ENCODE data around the gene PAEP.
"Not testable (repeated sequence)": the region's sequence is repeated elsewhere in the genome, so short reads cannot be mapped to it uniquely, and the experiment has no call there.

The PAEP gene

DNA sequence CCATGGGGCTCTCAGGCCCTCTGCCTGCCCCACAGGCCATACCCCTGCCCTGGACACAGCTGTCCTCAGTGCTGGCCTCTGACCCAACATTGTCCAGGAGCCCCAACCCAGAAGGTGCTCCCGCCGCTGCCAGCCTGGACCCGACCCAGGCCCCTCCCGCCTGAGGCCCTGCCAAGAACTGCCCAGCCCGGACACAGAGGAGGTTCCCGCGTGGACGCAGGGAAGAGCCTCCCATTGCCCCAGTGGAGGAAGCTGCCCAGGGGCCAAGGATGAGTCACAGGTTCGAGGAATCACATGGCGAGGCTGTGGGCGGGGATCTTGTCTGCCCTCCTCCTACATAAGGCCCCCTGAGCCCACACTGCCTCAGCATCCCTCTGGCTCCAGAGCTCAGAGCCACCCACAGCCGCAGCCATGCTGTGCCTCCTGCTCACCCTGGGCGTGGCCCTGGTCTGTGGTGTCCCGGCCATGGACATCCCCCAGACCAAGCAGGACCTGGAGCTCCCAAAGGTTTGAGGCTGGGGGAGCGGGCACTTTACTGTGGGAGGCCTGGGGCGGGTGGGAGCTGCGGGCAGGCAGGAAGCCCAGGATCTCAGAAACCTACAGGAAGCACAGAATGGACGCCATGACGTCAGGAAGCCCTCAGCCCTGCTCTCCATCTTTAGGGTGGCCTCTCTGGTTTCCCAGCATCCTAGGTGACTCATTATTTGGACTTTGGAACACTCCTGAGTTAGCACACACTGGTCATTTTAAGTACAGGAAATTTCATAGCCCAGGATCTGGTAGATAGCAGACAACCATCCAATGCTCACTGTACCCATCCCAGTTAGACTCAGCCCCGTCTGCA is at the start of gene PAEP:
PAEP (plus strand) TSS at position 366 of the 844 bp plus-strand sequence.
- POLR2A ChIA-PET = no interaction called here

GRCh38 chr9:135512241-135512603 is 49.3 kb upstream of the PAEP start:
- ChIA-PET CTCF (no interaction called here), POLR2A (no interaction called here)
- TF ChIP-seq BHLHE40 (IDR thresholded peaks at IDR 0.05; ENCODE audit: borderline replicate concordance) = no peak
- TF ChIP-seq LEF1 (IDR thresholded peaks at IDR 0.05; ENCODE audit: borderline replicate concordance) = no peak
- TF ChIP-seq, protein P1, sequence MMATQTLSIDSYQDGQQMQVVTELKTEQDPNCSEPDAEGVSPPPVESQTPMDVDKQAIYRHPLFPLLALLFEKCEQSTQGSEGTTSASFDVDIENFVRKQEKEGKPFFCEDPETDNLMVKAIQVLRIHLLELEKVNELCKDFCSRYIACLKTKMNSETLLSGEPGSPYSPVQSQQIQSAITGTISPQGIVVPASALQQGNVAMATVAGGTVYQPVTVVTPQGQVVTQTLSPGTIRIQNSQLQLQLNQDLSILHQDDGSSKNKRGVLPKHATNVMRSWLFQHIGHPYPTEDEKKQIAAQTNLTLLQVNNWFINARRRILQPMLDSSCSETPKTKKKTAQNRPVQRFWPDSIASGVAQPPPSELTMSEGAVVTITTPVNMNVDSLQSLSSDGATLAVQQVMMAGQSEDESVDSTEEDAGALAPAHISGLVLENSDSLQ (IDR thresholded peaks at IDR 0.05) = no peak
- TF ChIP-seq ARNT (IDR thresholded peaks at IDR 0.05) = no peak
- no peak for TF ChIP-seq CTBP1 (IDR thresholded peaks at IDR 0.05; ENCODE audit: borderline replicate concordance)
- no peak for TF ChIP-seq TARDBP (IDR thresholded peaks at IDR 0.05)
- no peak for TF ChIP-seq FOXM1 (IDR thresholded peaks at IDR 0.05; ENCODE audit: borderline replicate concordance)
- no peak for TF ChIP-seq FOXA1 (IDR thresholded peaks at IDR 0.05)
- no peak for TF ChIP-seq NFRKB (IDR thresholded peaks at IDR 0.05)
- no peak for TF ChIP-seq SP1 (IDR thresholded peaks at IDR 0.05)
- no peak for TF ChIP-seq ELF4 (IDR thresholded peaks at IDR 0.05)
- no peak for TF ChIP-seq L3MBTL2 (conservative IDR thresholded peaks at IDR 0.05)
- TF ChIP-seq ZNF384 (IDR thresholded peaks at IDR 0.05) = no peak
- TF ChIP-seq HDGF (IDR thresholded peaks at IDR 0.05; ENCODE audit: borderline replicate concordance) = no peak
- TF ChIP-seq FOXK2 (IDR thresholded peaks at IDR 0.05) = no peak
- TF ChIP-seq SUZ12 (IDR thresholded peaks at IDR 0.05) = no peak
- DNase-seq (ENCODE audit: extremely low spot score) = no peak

More for the DNA sequence above, at the start of gene PAEP:
- TF ChIP-seq ZNF384 (IDR thresholded peaks at IDR 0.05) (no peak), ELF4 (IDR thresholded peaks at IDR 0.05) (no peak), BHLHE40 (IDR thresholded peaks at IDR 0.05; ENCODE audit: borderline replicate concordance) (no peak), FOXA1 (IDR thresholded peaks at IDR 0.05) (no peak), SUZ12 (IDR thresholded peaks at IDR 0.05) (no peak), CTBP1 (IDR thresholded peaks at IDR 0.05; ENCODE audit: borderline replicate concordance) (no peak), HDGF (IDR thresholded peaks at IDR 0.05; ENCODE audit: borderline replicate concordance) (no peak), FOXK2 (IDR thresholded peaks at IDR 0.05) (no peak), SP1 (IDR thresholded peaks at IDR 0.05) (no peak), FOXM1 (IDR thresholded peaks at IDR 0.05; ENCODE audit: borderline replicate concordance) (no peak), ARNT (IDR thresholded peaks at IDR 0.05) (no peak), NFRKB (IDR thresholded peaks at IDR 0.05) (no peak), L3MBTL2 (conservative IDR thresholded peaks at IDR 0.05) (no peak), LEF1 (IDR thresholded peaks at IDR 0.05; ENCODE audit: borderline replicate concordance) (no peak)
- TF ChIP-seq, protein P1 (IDR thresholded peaks at IDR 0.05) = no peak
- DNase-seq (ENCODE audit: extremely low spot score) = no peak
- CTCF ChIA-PET = no interaction called here

GRCh38 chr9:135512904-135513303 is 48.7 kb upstream of the PAEP start:
- CTCF ChIA-PET = no interaction called here
- no peak for DNase-seq (ENCODE audit: extremely low spot score)
- POLR2A ChIA-PET = no interaction called here
- TF ChIP-seq, protein P1 (IDR thresholded peaks at IDR 0.05) = no peak
- TF ChIP-seq NFRKB (IDR thresholded peaks at IDR 0.05) = no peak
- TF ChIP-seq L3MBTL2 (conservative IDR thresholded peaks at IDR 0.05) = no peak
- no peak for TF ChIP-seq FOXA1 (IDR thresholded peaks at IDR 0.05)
- TF ChIP-seq BHLHE40 (IDR thresholded peaks at IDR 0.05; ENCODE audit: borderline replicate concordance) = no peak
- TF ChIP-seq HDGF (IDR thresholded peaks at IDR 0.05; ENCODE audit: borderline replicate concordance) = no peak

- ChIA-PET POLR2A (no interaction called here), CTCF (no interaction called here)
- DNase-seq (ENCODE audit: extremely low spot score) = no peak
- TF ChIP-seq FOXK2 (IDR thresholded peaks at IDR 0.05) (no peak), L3MBTL2 (conservative IDR thresholded peaks at IDR 0.05) (no peak), BHLHE40 (IDR thresholded peaks at IDR 0.05; ENCODE audit: borderline replicate concordance) (no peak), NFRKB (IDR thresholded peaks at IDR 0.05) (no peak), CTBP1 (IDR thresholded peaks at IDR 0.05; ENCODE audit: borderline replicate concordance) (no peak), TARDBP (IDR thresholded peaks at IDR 0.05) (no peak), ZNF384 (IDR thresholded peaks at IDR 0.05) (no peak), HDGF (IDR thresholded peaks at IDR 0.05; ENCODE audit: borderline replicate concordance) (no peak), SUZ12 (IDR thresholded peaks at IDR 0.05) (no peak), LEF1 (IDR thresholded peaks at IDR 0.05; ENCODE audit: borderline replicate concordance) (no peak), ARNT (IDR thresholded peaks at IDR 0.05) (no peak)
- TF ChIP-seq, protein P1 (IDR thresholded peaks at IDR 0.05) = no peak
Measured at GRCh38 chr9:135513351-135513846, 48.2 kb upstream of the PAEP start.

GRCh38 chr9:135513906-135514305 is 47.6 kb upstream of the PAEP start:
- POLR2A ChIA-PET; DNase-seq (ENCODE audit: extremely low spot score); CTCF ChIA-PET: not testable (repeated sequence)

Data from HEK293T (cell line).